ENCODE results near the gene HIBCH.
A peak's percentile ranks its signal among the peaks of the same experiment; 100 is the strongest.
"Not testable (repeated sequence)": the region's sequence is repeated elsewhere in the genome, so short reads cannot be mapped to it uniquely, and the experiment has no call there.

HIBCH gene

GRCh38 chr2:190283783-190284182 lies 35.8 kb downstream of the HIBCH start:
- in situ Hi-C loops (cut with MboI; ENCODE audit: low pct_unique_long_range_greater_than_20kb, low sequenced_read_pairs, unreplicated experiment), result loop anchor here (25.0 kb wide), 1 partner anchor 196 kb away; no protein-coding TSS in a partner anchor
- no peak for TF ChIP-seq CTCF (IDR thresholded peaks at IDR 0.05; ENCODE audit: extremely low read depth, insufficient read depth, missing control alignments)
- no peak for DNase-seq (ENCODE audit: low spot score)

DNA sequence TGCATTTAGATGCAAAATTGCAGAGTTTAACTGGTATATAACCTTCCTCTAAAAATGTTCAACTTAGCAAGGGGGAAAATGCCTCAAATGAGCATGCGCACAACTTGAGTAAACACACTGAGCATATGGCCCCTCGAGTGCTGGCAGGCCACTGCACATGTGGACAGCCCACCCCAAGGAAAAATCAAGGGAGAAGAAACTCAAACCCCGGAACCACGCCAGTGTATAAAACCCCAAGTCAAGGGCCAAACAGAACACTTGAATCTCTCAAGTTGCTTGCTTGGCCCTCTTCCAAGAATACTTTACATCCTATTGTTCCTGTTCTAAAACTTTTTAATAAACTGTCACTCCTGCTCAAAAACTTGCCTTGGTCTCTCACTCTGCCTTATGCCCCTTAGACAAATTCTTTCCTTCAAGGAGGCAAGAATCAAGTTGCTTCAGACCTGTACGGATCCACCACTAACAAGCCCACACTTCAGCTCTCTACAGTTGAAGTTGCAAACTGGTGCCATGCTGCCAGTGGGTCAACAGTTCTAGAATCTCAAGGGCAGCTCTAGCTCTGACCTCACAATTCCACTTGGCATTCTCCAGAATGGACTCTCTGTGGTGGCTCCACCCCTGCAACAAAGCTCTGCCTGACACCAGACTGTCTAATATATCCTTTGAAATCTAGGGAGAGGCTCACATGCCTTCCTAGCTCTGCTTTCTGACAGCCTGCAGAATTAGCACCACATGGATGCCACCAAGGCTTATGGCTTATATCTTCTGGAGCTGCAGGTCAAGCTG lies 38.9 kb downstream of the HIBCH start:
- in situ Hi-C loops (cut with MboI; ENCODE audit: low pct_unique_long_range_greater_than_20kb, low sequenced_read_pairs, unreplicated experiment), result loop anchor here (25.0 kb wide), 1 partner anchor 193 kb away; no protein-coding TSS in a partner anchor
- no peak for DNase-seq (ENCODE audit: low spot score)
- no peak for TF ChIP-seq CTCF (IDR thresholded peaks at IDR 0.05; ENCODE audit: extremely low read depth, insufficient read depth, missing control alignments)

DNA sequence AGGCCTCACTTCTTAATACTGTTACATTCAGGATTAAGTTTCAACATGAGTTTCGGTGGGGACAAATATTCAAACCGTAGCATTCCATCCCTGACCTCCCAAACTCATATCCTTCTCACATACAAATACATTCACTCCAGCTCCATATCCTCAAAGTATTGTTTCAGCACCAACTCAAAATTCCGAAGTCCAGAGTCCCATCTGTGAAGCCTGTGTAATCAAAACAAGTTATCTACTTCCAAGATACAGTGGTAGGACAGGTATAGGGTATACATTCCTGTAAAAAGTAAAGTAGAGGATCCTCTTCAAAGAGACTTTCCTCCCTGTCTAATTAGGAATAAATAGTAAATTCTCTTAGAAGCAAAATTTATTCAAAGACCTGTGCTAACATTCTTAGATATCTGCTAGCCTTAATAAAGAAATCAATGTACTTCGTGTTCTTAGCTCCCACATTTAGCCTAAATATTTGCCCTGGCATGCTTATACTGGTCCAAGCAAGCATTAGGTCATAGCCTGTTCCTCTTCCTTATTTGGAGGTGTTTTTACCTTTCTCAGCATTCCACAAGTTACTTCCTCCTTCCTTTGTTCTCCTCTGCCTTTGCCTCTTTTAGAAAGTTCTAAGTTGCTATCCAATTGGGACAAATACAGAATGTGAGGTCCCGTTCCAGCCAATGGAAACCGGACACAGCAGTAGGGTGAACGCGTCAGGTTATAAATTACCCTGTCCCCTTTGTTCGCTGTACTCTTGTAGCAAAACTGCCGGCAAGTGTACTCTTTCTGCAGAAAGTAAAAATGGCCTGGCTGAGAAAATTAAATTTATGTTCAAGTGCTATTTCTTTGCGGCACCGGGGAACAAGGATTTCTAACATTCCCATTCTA lies 40.1 kb downstream of the HIBCH start:
- not testable (repeated sequence) for DNase-seq (ENCODE audit: low spot score)
- in situ Hi-C loops (cut with MboI; ENCODE audit: low pct_unique_long_range_greater_than_20kb, low sequenced_read_pairs, unreplicated experiment), result loop anchor here (25.0 kb wide), 1 partner anchor 192 kb away; no protein-coding TSS in a partner anchor

- TF ChIP-seq CTCF (IDR thresholded peaks at IDR 0.05; ENCODE audit: extremely low read depth, insufficient read depth, missing control alignments), result peak; percentile 51
- no peak for DNase-seq (ENCODE audit: low spot score)
- in situ Hi-C loops (cut with MboI; ENCODE audit: low pct_unique_long_range_greater_than_20kb, low sequenced_read_pairs, unreplicated experiment), result loop anchor here (25.0 kb wide), 1 partner anchor 190 kb away; no protein-coding TSS in a partner anchor
These were observed 42.2 kb downstream of the HIBCH start for GRCh38 chr2:190277234-190278112.

DNA sequence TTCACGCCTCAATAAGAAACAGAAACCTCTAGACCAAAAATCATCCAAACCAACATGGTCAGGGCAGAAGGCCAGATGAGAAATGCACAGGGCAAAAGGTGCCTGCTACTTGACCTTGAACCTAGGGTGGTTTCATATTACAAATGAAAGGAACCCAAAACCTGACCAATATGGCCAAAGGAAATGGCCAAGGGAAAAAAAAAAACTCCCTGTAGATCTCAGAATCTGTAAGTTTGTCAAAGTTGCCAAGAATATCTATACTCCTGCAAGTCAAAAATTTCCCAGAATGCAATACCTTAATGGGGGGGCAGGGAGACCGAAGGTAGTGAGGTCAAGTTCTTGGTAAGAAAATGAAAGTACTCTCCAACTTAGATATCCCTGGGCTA lies 47.2 kb downstream of the HIBCH start:
- in situ Hi-C loops (cut with MboI; ENCODE audit: low pct_unique_long_range_greater_than_20kb, low sequenced_read_pairs, unreplicated experiment), result no loop called here
- TF ChIP-seq CTCF (IDR thresholded peaks at IDR 0.05; ENCODE audit: extremely low read depth, insufficient read depth, missing control alignments), result no peak
- no peak for DNase-seq (ENCODE audit: low spot score)

GRCh38 chr2:190271783-190272456 lies 47.7 kb downstream of the HIBCH start:
- DNase-seq (ENCODE audit: low spot score), result no peak
- in situ Hi-C loops (cut with MboI; ENCODE audit: low pct_unique_long_range_greater_than_20kb, low sequenced_read_pairs, unreplicated experiment), result no loop called here
- TF ChIP-seq CTCF (IDR thresholded peaks at IDR 0.05; ENCODE audit: extremely low read depth, insufficient read depth, missing control alignments), result no peak

All from GM13977 (cell line).